ENCODE results near the gene CDK11A. TPM values are rescaled to one million over a fixed set of nuclear protein-coding genes. Genes with fewer than 3 reads are reported as not detected.
"Not testable (repeated sequence)": the region's sequence is repeated elsewhere in the genome, so short reads cannot be mapped to it uniquely, and the experiment has no call there.

Gene CDK11A
- total and polyA plus RNA-seq, 2 experiments from 2014 or later: 5.1 to 20.0 TPM

DNA sequence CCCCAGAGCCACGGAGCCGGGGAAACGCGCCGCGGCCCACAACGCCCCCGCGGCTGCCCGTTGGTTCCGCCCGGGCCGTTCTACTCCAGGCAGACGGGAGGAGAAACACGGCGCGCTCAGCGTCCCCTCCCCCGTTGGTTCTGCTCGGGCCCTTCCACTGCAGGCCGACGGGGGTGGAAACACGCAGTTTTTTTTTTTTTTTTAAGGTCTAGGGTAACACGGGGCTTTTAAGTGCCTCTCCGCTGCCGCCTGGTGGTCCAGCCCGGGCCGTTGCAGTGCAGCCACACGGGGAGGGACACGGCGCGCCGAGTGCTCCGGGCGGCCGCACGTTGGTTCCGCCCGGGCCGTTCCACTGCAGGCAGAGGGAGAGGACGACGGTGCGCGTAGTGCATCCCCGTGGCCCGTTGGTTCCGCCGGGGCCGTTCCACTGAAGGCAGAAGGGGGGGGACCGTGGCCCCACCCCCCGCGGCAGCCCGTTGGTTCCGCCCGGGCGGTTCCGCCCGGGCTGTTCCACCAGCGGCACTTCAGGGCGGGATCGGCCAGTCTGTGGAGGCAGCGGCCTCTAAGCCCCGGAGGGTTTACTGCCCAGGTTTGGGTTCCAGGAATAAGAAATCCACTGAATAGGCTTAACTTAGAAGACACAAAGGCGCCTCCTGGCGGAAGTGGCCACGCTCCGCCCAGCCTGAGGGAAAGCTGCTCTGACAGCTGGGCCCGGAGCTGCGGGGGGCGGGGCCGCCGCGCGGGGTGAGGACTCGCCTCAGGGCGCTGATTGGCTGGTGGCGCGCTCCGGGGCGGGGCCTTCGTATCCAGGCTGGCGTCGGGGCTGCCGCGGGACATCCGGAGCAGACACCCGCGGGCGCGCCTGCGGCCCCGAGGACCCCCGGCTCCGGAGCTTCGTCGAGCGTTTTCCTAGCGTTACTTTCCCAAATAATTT lies 31.2 kb downstream of the CDK11A start, which contains the start of gene SLC35E2B:
SLC35E2B (minus strand) TSS at position 82 of the 934 bp plus-strand sequence. CDS start 16,096 bp downstream, outside the sequence.
- H3K4me2 ChIP-seq (ENCODE audit: unreplicated experiment): peak within 1 kb of the TSS; percentile 89

DNA sequence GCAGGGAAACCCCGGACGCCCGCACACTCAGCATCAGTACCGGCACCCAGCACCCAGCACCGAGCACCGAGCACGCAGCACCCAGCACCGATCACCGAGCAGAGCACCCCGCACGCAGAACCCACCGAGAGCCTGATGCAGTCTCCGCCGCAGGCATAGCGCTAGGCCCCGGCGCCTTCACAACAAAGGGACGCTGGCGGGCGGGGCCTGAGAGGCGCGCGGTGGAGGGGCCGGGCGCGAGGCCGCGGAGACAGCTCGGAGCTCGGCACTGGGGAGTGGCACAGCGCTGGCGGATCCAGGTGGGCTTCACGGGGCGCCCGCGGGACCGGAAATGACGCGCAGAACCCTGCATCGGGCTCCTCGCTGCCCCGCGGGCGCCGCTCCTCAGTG lies 31.8 kb downstream of the CDK11A start:
- H3K4me1 ChIP-seq (ENCODE audit: insufficient read depth); in situ Hi-C loops (cut with MboI); H3K36me3 ChIP-seq (ENCODE audit: low read depth); H3K4me2 ChIP-seq (ENCODE audit: unreplicated experiment); H3K27me3 ChIP-seq (replicated peaks; ENCODE audit: insufficient read depth); H3F3A ChIP-seq (ENCODE audit: insufficient read depth); H4K20me1 ChIP-seq (ENCODE audit: insufficient read depth); H3K9me3 ChIP-seq (ENCODE audit: low read depth); H3K9me2 ChIP-seq (ENCODE audit: insufficient read depth): not testable (repeated sequence)
- Histone ChIP-seq H3K79me2 (ENCODE audit: insufficient read depth) (peaks cover 29% of the 10 kb centered on the region), H3K9ac (peak overlapping the region; percentile 80), H3K27ac (peak overlapping the region; percentile 85), H3K4me3 (peak overlapping the region; percentile 74), H2AFZ (peak overlapping the region; percentile 55)
- 1% methylated on average over 27 to 33 of the region's 45 CpGs for WGBS, 2 experiments (ENCODE audit: low coverage in 1 of 2, low lambda C conversion rate in 2 of 2, missing lambda C conversion rate in 2 of 2)
- DNase-seq: peak; percentile 84

More for the DNA sequence above, 31.2 kb downstream of the CDK11A start, which contains the start of gene SLC35E2B:
- WGBS, 2 experiments (ENCODE audit: low coverage in 1 of 2, low lambda C conversion rate in 2 of 2, missing lambda C conversion rate in 2 of 2): 1 to 2% methylated on average over 29 to 45 of the region's 98 CpGs
- peak within 1 kb of the TSS; percentile 74 for H3K4me3 ChIP-seq
- H3F3A ChIP-seq (ENCODE audit: insufficient read depth); H4K20me1 ChIP-seq (ENCODE audit: insufficient read depth); H3K27me3 ChIP-seq (replicated peaks; ENCODE audit: insufficient read depth); H3K9me2 ChIP-seq (ENCODE audit: insufficient read depth); H3K4me1 ChIP-seq (ENCODE audit: insufficient read depth); H3K36me3 ChIP-seq (ENCODE audit: low read depth); H3K9me3 ChIP-seq (ENCODE audit: low read depth); in situ Hi-C loops (cut with MboI): not testable (repeated sequence)
- H3K79me2 ChIP-seq (ENCODE audit: insufficient read depth): peaks cover 22% of the 10 kb centered on the region
- H2AFZ ChIP-seq: peak within 1 kb of the TSS; percentile 55
- peak within 1 kb of the TSS; percentile 85 for H3K27ac ChIP-seq
- peak within 1 kb of the TSS; percentile 80 for H3K9ac ChIP-seq
- DNase-seq: peak; percentile 94

- in situ Hi-C loops (cut with MboI); H3F3A ChIP-seq (ENCODE audit: insufficient read depth); H3K9me2 ChIP-seq (ENCODE audit: insufficient read depth); H3K27me3 ChIP-seq (replicated peaks; ENCODE audit: insufficient read depth); H3K36me3 ChIP-seq (ENCODE audit: low read depth); H3K9me3 ChIP-seq (ENCODE audit: low read depth); H2AFZ ChIP-seq; H3K4me1 ChIP-seq (ENCODE audit: insufficient read depth); H4K20me1 ChIP-seq (ENCODE audit: insufficient read depth); DNase-seq; H3K27ac ChIP-seq: not testable (repeated sequence)
- Histone ChIP-seq H3K4me3 (peak overlapping the region; percentile 69), H3K9ac (peak overlapping the region; percentile 65), H3K79me2 (ENCODE audit: insufficient read depth) (peaks cover 37% of the 10 kb centered on the region), H3K4me2 (ENCODE audit: unreplicated experiment) (peak overlapping the region; percentile 89)
- 0% methylated on average over 2 to 3 of the region's 16 CpGs for WGBS, 2 experiments (ENCODE audit: low coverage in 1 of 2, low lambda C conversion rate in 2 of 2, missing lambda C conversion rate in 2 of 2)
Measured at GRCh38 chr1:1691443-1691842, 32.7 kb downstream of the CDK11A start.

GRCh38 chr1:1689526-1689925 lies 34.6 kb downstream of the CDK11A start:
- DNase-seq; H3K27me3 ChIP-seq (replicated peaks; ENCODE audit: insufficient read depth); H3K27ac ChIP-seq; H2AFZ ChIP-seq; H3K9me2 ChIP-seq (ENCODE audit: insufficient read depth); H4K20me1 ChIP-seq (ENCODE audit: insufficient read depth); H3K4me3 ChIP-seq; H3K4me2 ChIP-seq (ENCODE audit: unreplicated experiment); H3K9me3 ChIP-seq (ENCODE audit: low read depth); H3K9ac ChIP-seq; H3F3A ChIP-seq (ENCODE audit: insufficient read depth); H3K4me1 ChIP-seq (ENCODE audit: insufficient read depth); in situ Hi-C loops (cut with MboI); H3K36me3 ChIP-seq (ENCODE audit: low read depth): not testable (repeated sequence)
- peaks cover 53% of the 10 kb centered on the region for H3K79me2 ChIP-seq (ENCODE audit: insufficient read depth)
- 86 to 92% methylated on average over 7 of the region's 7 CpGs for WGBS, 2 experiments (ENCODE audit: low coverage in 1 of 2, low lambda C conversion rate in 2 of 2, missing lambda C conversion rate in 2 of 2)

DNA sequence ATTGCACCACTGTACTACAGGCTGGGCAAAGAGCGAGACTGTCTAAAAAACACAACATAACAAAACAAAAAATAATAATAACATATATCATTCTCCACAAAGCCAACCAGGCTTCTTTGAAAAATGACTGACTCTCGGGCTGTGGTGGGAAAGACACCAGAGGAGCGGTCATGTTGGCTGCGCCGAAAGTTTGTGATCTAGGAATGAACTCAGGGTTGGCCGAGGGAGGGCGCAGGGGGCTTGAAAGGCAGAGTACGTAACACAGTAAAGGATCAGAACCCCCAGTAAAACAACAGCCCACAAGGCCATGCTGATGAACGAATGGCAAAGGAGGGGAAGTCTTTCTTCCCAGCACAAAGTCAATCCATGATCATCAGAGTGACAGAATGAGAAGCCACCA lies 36.3 kb downstream of the CDK11A start:
- H3K79me2 ChIP-seq (ENCODE audit: insufficient read depth): peaks cover 70% of the 10 kb centered on the region
- no peak overlapping the region for H2AFZ ChIP-seq
- H3K9me3 ChIP-seq (ENCODE audit: low read depth): no peaks in the 10 kb centered on the region
- in situ Hi-C loops (cut with MboI): no loop called here
- H4K20me1 ChIP-seq (ENCODE audit: insufficient read depth): no peaks in the 10 kb centered on the region
- no peak overlapping the region for H3K9ac ChIP-seq
- TF ChIP-seq EZH2phosphoT487 (IDR thresholded peaks at IDR 0.05; ENCODE audit: insufficient read depth, low read depth): no peak
- no peak for TF ChIP-seq EZH2 (IDR thresholded peaks at IDR 0.05; ENCODE audit: insufficient read depth, poor library complexity, severe bottlenecking)
- no peak overlapping the region for H3K4me3 ChIP-seq
- no peak overlapping the region for H3K4me2 ChIP-seq (ENCODE audit: unreplicated experiment)
- no peaks in the 10 kb centered on the region for H3F3A ChIP-seq (ENCODE audit: insufficient read depth)
- H3K9me2 ChIP-seq (ENCODE audit: insufficient read depth): no peaks in the 10 kb centered on the region
- no peaks in the 10 kb centered on the region for H3K27me3 ChIP-seq (replicated peaks; ENCODE audit: insufficient read depth)
- no peak overlapping the region for H3K27ac ChIP-seq
- H3K4me1 ChIP-seq (ENCODE audit: insufficient read depth): peaks cover 9% of the 10 kb centered on the region
- DNase-seq: no peak
- H3K36me3 ChIP-seq (ENCODE audit: low read depth): no peaks in the 10 kb centered on the region
- WGBS, 2 experiments (ENCODE audit: low coverage in 1 of 2, low lambda C conversion rate in 2 of 2, missing lambda C conversion rate in 2 of 2): 92 to 93% methylated on average over 9 of the region's 9 CpGs
